ENCODE measurements around the gene IRF8. TPM values are rescaled to one million over a fixed set of nuclear protein-coding genes. Genes with fewer than 3 reads are reported as not detected.
A peak's percentile ranks its signal among the peaks of the same experiment; 100 is the strongest.

IRF8 gene
- total RNA-seq, 1 donor from 2014 or later = 43.1 TPM

DNA sequence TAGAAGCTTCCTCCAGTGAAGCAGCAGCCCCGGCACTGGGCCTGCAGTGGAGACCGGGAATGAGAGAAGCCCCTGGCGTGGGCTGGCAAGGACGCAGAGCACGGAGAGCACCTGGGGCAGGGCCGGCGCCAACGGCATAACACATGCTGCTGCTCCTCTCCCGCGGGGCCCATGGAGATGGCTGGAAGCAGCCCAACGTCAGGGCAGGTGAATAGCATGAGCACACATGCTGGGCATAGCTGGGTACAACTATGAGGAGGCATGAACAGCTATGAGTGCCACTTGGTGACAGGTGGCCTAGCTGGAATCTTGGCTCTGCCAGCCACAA is 46.4 kb downstream of the IRF8 start:
- TF ChIP-seq CTCF (IDR thresholded peaks at IDR 0.05) = no peak
- DNase-seq (no peak), ATAC-seq (no peak)
- Histone ChIP-seq H3K27me3 (peaks cover 6% of the 10 kb centered on the region), H3K27ac (no peak overlapping the region), H3K4me3 (no peak overlapping the region), H3K9me3 (no peaks in the 10 kb centered on the region), H3K36me3 (no peaks in the 10 kb centered on the region), H3K4me1 (no peaks in the 10 kb centered on the region)
- intact Hi-C loops (cut with DNase I) = no loop called here

DNA sequence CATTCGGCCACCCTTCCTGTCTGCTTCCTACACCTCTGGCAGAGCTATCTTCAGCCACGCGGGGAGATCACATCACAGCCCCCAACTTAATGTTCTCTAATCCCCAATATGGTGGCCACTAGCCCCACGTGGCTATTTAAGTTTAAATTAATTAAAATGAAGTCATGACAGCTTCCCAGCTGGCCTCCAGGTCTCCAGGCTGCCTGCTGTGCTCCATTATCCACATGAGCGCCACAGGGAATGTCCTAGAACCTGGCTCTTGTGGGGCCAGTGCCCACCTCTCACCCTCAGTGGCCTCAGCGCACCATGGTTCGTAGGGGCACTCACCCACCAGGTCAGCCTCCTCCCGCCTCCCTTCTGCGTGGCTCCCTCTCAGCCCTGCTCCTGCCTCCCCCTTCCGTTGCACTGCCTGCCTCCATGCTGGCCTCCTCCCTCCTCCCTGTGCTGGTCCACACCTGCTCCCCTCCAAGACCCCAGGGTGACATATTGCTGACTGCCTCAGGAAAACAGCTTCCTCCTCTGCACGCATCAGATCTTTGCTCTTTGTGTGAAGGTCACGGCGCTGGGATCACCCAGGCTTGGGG is 47.7 kb downstream of the IRF8 start:
- no peak overlapping the region for H3K27ac ChIP-seq
- H3K4me3 ChIP-seq = no peak overlapping the region
- no peak for DNase-seq
- no peaks in the 10 kb centered on the region for H3K36me3 ChIP-seq
- no peaks in the 10 kb centered on the region for H3K4me1 ChIP-seq
- intact Hi-C loops (cut with DNase I) = no loop called here
- TF ChIP-seq CTCF (IDR thresholded peaks at IDR 0.05) = no peak
- peaks cover 6% of the 10 kb centered on the region for H3K27me3 ChIP-seq
- no peak for ATAC-seq
- no peaks in the 10 kb centered on the region for H3K9me3 ChIP-seq

GRCh38 chr16:85947230-85948137 is 48.5 kb downstream of the IRF8 start:
- Histone ChIP-seq H3K36me3 (no peaks in the 10 kb centered on the region), H3K9me3 (no peaks in the 10 kb centered on the region), H3K27me3 (peaks cover 6% of the 10 kb centered on the region), H3K4me3 (peak overlapping the region; percentile 28), H3K27ac (no peak overlapping the region), H3K4me1 (no peaks in the 10 kb centered on the region)
- intact Hi-C loops (cut with DNase I) = no loop called here
- DNase-seq = no peak
- no peak for TF ChIP-seq CTCF (IDR thresholded peaks at IDR 0.05)
- no peak for ATAC-seq

- intact Hi-C loops (cut with DNase I) = no loop called here
- no peak for ATAC-seq
Measured at GRCh38 chr16:85948138-85948509, 49.2 kb downstream of the IRF8 start.

DNA sequence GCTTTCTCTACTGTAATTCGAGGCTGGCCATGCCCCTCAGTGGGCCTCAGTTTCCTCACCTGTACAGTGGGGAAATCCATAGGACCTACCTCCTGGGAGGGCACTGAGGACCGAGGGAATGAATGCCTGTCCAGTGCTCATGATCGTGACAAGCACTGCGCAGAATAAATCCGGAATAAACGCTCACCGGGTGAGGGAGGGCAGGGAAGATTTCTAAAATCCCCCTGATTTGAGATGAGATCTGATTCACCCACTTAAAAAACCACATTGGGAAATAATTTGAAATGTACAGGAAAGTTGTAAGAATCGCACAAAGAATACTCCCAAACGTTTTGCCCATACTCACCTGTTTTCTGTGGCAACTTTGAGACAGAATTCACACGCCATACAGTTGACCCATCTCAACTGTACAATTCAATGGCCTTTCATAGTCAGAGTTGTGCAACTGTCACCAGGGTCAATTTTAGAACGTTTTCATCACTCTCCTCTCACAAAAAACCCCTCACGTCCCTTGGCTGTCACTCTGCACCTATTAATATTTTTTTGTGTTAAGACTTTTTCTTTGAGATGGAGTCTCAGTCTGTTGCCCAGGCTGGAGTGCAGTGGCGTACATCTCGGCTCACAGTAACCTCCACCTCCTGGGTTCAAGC is 49.8 kb downstream of the IRF8 start:
- ATAC-seq (no peak), DNase-seq (no peak)
- Histone ChIP-seq H3K36me3 (no peaks in the 10 kb centered on the region), H3K27ac (no peak overlapping the region), H3K27me3 (peaks cover 6% of the 10 kb centered on the region), H3K4me1 (no peaks in the 10 kb centered on the region), H3K4me3 (no peak overlapping the region), H3K9me3 (no peaks in the 10 kb centered on the region)
- no peak for TF ChIP-seq CTCF (IDR thresholded peaks at IDR 0.05)
- intact Hi-C loops (cut with DNase I) = no loop called here

More at GRCh38 chr16:85948138-85948509, 49.2 kb downstream of the IRF8 start:
- Histone ChIP-seq H3K4me1 (no peaks in the 10 kb centered on the region), H3K27me3 (peaks cover 6% of the 10 kb centered on the region), H3K4me3 (peak overlapping the region; percentile 28), H3K9me3 (no peaks in the 10 kb centered on the region), H3K27ac (no peak overlapping the region), H3K36me3 (no peaks in the 10 kb centered on the region)
- no peak for TF ChIP-seq CTCF (IDR thresholded peaks at IDR 0.05)
- DNase-seq = no peak

Data from upper lobe of right lung (tissue), 1 donor.